K562 (cell line): Measurements from ENCODE around the gene PCED1B. TPM values are rescaled to one million over a fixed set of nuclear protein-coding genes. Genes with fewer than 3 reads are reported as not detected.

ENCODE experiments used
- ATAC-seq: fragments of 200-7000 bp; cut with Tn5 transposase; 3 replicates; pipeline ENCODE4 v1.9.1; 2020; ENCODE audit warnings: moderate library complexity
- BruUV-seq: library from RNA; stranded (reverse); fragments of 400-500 nt; replicated peaks from 2 replicates; lab custom pipeline; 2021; lab: Mats Ljungman, UMichigan
- CTCF ChIA-PET: fragments of 300-600 bp; formaldehyde crosslinking; extraction: SDS; loops from one replicate; lab custom pipeline; 2021; ENCODE audit warnings: low intra/inter-chr PET ratio; lab: Yijun Ruan, JAX
- POLR2A ChIA-PET: fragments of 300-600, 350-650 bp; sonication (Branson Sonifier 250); formaldehyde crosslinking; extraction: SDS; loops from one replicate; lab custom pipeline; 2021; ENCODE audit warnings: antibody characterized with exemption, inconsistent platforms; lab: Yijun Ruan, JAX
- DNase-seq, 4 experiments: peaks; one replicate each; pipeline versions ENCODE4 v3.0.0 to v3.0.0-alpha.2; 2011 to 2018; ENCODE audit warnings: low spot score in 3 of 4, mixed read lengths in 3 of 4; ENCODE audit errors: extremely low read depth in 1 of 4
- FAIRE-seq: peaks from 2 replicates; lab custom pipeline; 2011; peaks lifted over from hg19 to GRCh38; lab: Jason Lieb, UNC
- H2AFZ ChIP-seq: 2 replicates; pipeline ENCODE4 v1.6.0; 2011; ENCODE audit warnings: low read depth, low read length, control low read depth, inconsistent platforms
- H3K27ac ChIP-seq: fragments of 200-600 bp; 3 replicates; pipeline ENCODE4 v1.8.0; 2011; ENCODE audit warnings: low read depth, mild to moderate bottlenecking, control low read depth, inconsistent platforms, low read length, moderate library complexity, mixed read lengths; ENCODE audit errors: extremely low read depth
- H3K27me3 ChIP-seq, 2 experiments: fragments of 300-600 bp in 1 of 2; 2 replicates in 1 of 2; 3 replicates in 1 of 2; pipeline versions ENCODE4 v1.6.0 to v1.8.0; 2011; ENCODE audit warnings: inconsistent platforms in 2 of 2, low read length in 2 of 2, mild to moderate bottlenecking in 1 of 2, mixed read lengths in 1 of 2, moderate library complexity in 1 of 2; ENCODE audit not compliant: control insufficient read depth in 2 of 2, insufficient read depth in 2 of 2
- H3K36me3 ChIP-seq: fragments of 300-600 bp; 3 replicates; pipeline ENCODE4 v1.8.0; 2011; ENCODE audit warnings: mild to moderate bottlenecking, low read length, inconsistent platforms; ENCODE audit not compliant: control insufficient read depth, insufficient read depth
- H3K4me1 ChIP-seq, 2 experiments: fragments of 200-600 bp in 1 of 2; replicated peaks in 1 of 2; 2 replicates in 1 of 2; 3 replicates in 1 of 2; pipeline versions ENCODE4 v1.5.1 to v1.8.0; 2011; ENCODE audit warnings: inconsistent platforms in 2 of 2, low read length in 2 of 2, mild to moderate bottlenecking in 1 of 2, mixed read lengths in 1 of 2, moderate library complexity in 1 of 2; ENCODE audit not compliant: control insufficient read depth in 2 of 2, insufficient read depth in 2 of 2
- H3K4me2 ChIP-seq: 2 replicates; pipeline ENCODE4 v1.6.1; 2011; ENCODE audit warnings: low read length, control low read depth, inconsistent platforms, mixed read lengths; ENCODE audit not compliant: insufficient read depth
- H3K4me3 ChIP-seq: fragments of 200-600 bp; sonication (generic), shearing (Covaris generic); 2 replicates; pipeline ENCODE4 v1.5.1; 2016; ENCODE audit warnings: control low read depth, inconsistent platforms
- H3K79me2 ChIP-seq: fragments of 200-600 bp; 3 replicates; pipeline ENCODE4 v1.8.0; 2011; ENCODE audit warnings: low read length, inconsistent platforms; ENCODE audit not compliant: control insufficient read depth, insufficient read depth
- H3K9ac ChIP-seq, 2 experiments: 2 replicates each; pipeline versions ENCODE4 v1.6.0 to v1.6.1; 2011; ENCODE audit warnings: low read depth in 2 of 2, low read length in 2 of 2, control low read depth in 1 of 2, inconsistent platforms in 1 of 2, mild to moderate bottlenecking in 1 of 2, mixed read lengths in 1 of 2; ENCODE audit not compliant: insufficient read depth in 1 of 2
- H3K9me1 ChIP-seq: one replicate; pipeline ENCODE4 v1.6.0; 2011; ENCODE audit warnings: inconsistent platforms, mild to moderate bottlenecking, low read length, moderate library complexity; ENCODE audit not compliant: control insufficient read depth, insufficient read depth
- H3K9me3 ChIP-seq: replicated peaks from 2 replicates; pipeline ENCODE4 v1.5.1; 2011; ENCODE audit warnings: low read depth, low read length, inconsistent platforms; ENCODE audit not compliant: control insufficient read depth, insufficient read depth
- H4K20me1 ChIP-seq: replicated peaks from 2 replicates; pipeline ENCODE4 v1.6.1; 2011; ENCODE audit warnings: low read length, inconsistent platforms, mixed read lengths; ENCODE audit not compliant: control insufficient read depth, insufficient read depth
- ATF3 ChIP-seq, 2 experiments: fragments of 450-650 bp in 1 of 2; sonication (generic) in 1 of 2; formaldehyde crosslinking in 1 of 2; IDR thresholded peaks in 1 of 2; conservative IDR thresholded peaks in 1 of 2; 2 replicates each; pipeline versions ENCODE4 v1.6.1 to v1.8.1; 2016 to 2023; ENCODE audit warnings: mild to moderate bottlenecking in 2 of 2, moderate library complexity in 2 of 2, inconsistent platforms in 1 of 2, missing genetic modification reagents in 1 of 2
- CEBPG ChIP-seq, 3 experiments: fragments of 200-800 bp in 1 of 3; sonication (Bioruptor generic) in 1 of 3; sonication (generic) in 1 of 3; formaldehyde crosslinking in 1 of 3; IDR thresholded peaks in 2 of 3; conservative IDR thresholded peaks in 1 of 3; 2 replicates each; pipeline versions ENCODE4 v1.6.1 to v1.8.0; 2016 to 2022; ENCODE audit warnings: missing compliant biosample characterization in 2 of 3, missing genetic modification characterization in 2 of 3, mild to moderate bottlenecking in 1 of 3, missing genetic modification reagents in 1 of 3
- FOXK2 ChIP-seq, 2 experiments: fragments of 450-650 bp; IDR thresholded peaks in 1 of 2; conservative IDR thresholded peaks in 1 of 2; 2 replicates each; pipeline ENCODE4 v1.6.1; 2016; ENCODE audit warnings: low read depth in 2 of 2, mild to moderate bottlenecking in 1 of 2
- GTF2A2 ChIP-seq: IDR thresholded peaks from 2 replicates; pipeline ENCODE4 v1.6.1; 2016; ENCODE audit warnings: mild to moderate bottlenecking, missing genetic modification characterization, missing compliant biosample characterization
- KAT8 ChIP-seq: fragments of 450-650 bp; IDR thresholded peaks from 2 replicates; pipeline ENCODE4 v1.6.1; 2016; ENCODE audit warnings: low read depth, mild to moderate bottlenecking
- MEF2A ChIP-seq: IDR thresholded peaks from 2 replicates; pipeline ENCODE4 v1.6.1; 2011; ENCODE audit warnings: low read depth, mild to moderate bottlenecking, low read length, moderate library complexity; ENCODE audit not compliant: control insufficient read depth
- PKNOX1 ChIP-seq: fragments of 450-650 bp; IDR thresholded peaks from 2 replicates; pipeline ENCODE4 v1.6.1; 2016
- POLR2AphosphoS5 ChIP-seq: IDR thresholded peaks from 2 replicates; pipeline ENCODE4 v1.6.1; 2011; ENCODE audit warnings: mild to moderate bottlenecking, low read depth, low read length, moderate library complexity; ENCODE audit not compliant: control insufficient read depth, insufficient read depth
- PRMT5 ChIP-seq: sonication (generic); formaldehyde crosslinking; IDR thresholded peaks from 2 replicates; pipeline ENCODE4 v1.5.0; 2020; ENCODE audit warnings: missing genetic modification reagents
- SAFB ChIP-seq: fragments of 200-400 bp; formaldehyde crosslinking; IDR thresholded peaks from 2 replicates; pipeline ENCODE4 v1.6.1; 2017; ENCODE audit warnings: low read depth, low read length, borderline replicate concordance
- WHSC1 ChIP-seq: IDR thresholded peaks from one replicate; pipeline ENCODE4 v1.6.1; 2012; ENCODE audit warnings: low read length, control low read depth, inconsistent platforms
- ZNF551 ChIP-seq: fragments of 250-450 bp; sonication (Bioruptor Pico); IDR thresholded peaks from 2 replicates; pipeline ENCODE4 v1.5.0; 2021; ENCODE audit warnings: mild to moderate bottlenecking, moderate library complexity
- ZNF740 ChIP-seq, 3 experiments: fragments of 200-800 bp in 1 of 3; sonication (Bioruptor generic) in 1 of 3; sonication (generic) in 1 of 3; formaldehyde crosslinking in 1 of 3; IDR thresholded peaks; 2 replicates each; pipeline versions ENCODE4 v1.6.1 to v1.8.0; 2016 to 2022; ENCODE audit warnings: mild to moderate bottlenecking in 2 of 3, missing compliant biosample characterization in 2 of 3, missing genetic modification characterization in 2 of 3, missing genetic modification reagents in 1 of 3
- WGBS: fragments of 100-300 bp; shearing (Covaris generic); methylation state at CpG from one replicate; pipeline ENCODE4 v1.1.6; 2016; ENCODE audit warnings: low coverage, mixed read lengths; ENCODE audit not compliant: insufficient coverage; ENCODE audit errors: missing lambda C conversion rate; 5-methylcytosine and 5-hydroxymethylcytosine counted together
- in situ Hi-C: fragments of 300-500 bp; cut with MboI; formaldehyde crosslinking; loops from 4 replicates; pipeline ENCODE4 v1.15.0; 2018; ENCODE audit warnings: inconsistent platforms, mixed read lengths
- intact Hi-C: fragments of 100-400 bp; cut with micrococcal nuclease; formaldehyde crosslinking; loops from 2 replicates; pipeline ENCODE4 v1.14.2; 2022
- polyA plus RNA-seq, 8 experiments: library from polyadenylated mRNA; depleted of rRNA in 4 of 8; stranded (reverse) in 5 of 8; unstranded in 3 of 8; fragments of >200 nt; fragmentation: Nextera tagmentation in 2 of 8; fragmentation: Illumina TruSeq in 1 of 8; extraction: Ambion mirVana in 2 of 8; extraction: Trizol in 1 of 8; gene quantifications; 2 replicates each; pipeline versions ENCODE4 v1.2.1 to v1.2.3, GENCODE V29; 2011 to 2014; ENCODE audit warnings: inconsistent platforms in 1 of 8, missing spikeins in 1 of 8
- total RNA-seq, 7 experiments: library from RNA; depleted of rRNA in 6 of 7; stranded (reverse); fragments of >200 nt in 6 of 7; fragmentation: Illumina TruSeq in 2 of 7; extraction: Trizol in 2 of 7; gene quantifications; 2 replicates each; pipeline versions ENCODE4 v1.2.1 to v1.2.3, GENCODE V29; 2011 to 2021; ENCODE audit warnings: low replicate concordance in 1 of 7

Gene PCED1B
- total and polyA plus RNA-seq, 9 of the 15 experiments (the other 6 are each of a cell fraction or from before 2014, with no cell fraction given), result 1.2 to 9.3 (median 2.5) TPM

GRCh38 chr12:47144769-47145168 lies 65.3 kb downstream of the PCED1B start (continued):
- TF ChIP-seq FOXK2 (conservative IDR thresholded peaks at IDR 0.05 in 1 of 2, IDR thresholded peaks at IDR 0.05 in 1 of 2; ENCODE audit: low read depth in 2 of 2) (no peak), ZNF740 (CRISPR knock-in tag; IDR thresholded peaks at IDR 0.05) (no peak), ZNF740 (tag; IDR thresholded peaks at IDR 0.05) (no peak), POLR2AphosphoS5 (no peak), WHSC1 (no peak), GTF2A2 (no peak), MEF2A (no peak), ATF3 (IDR thresholded peaks at IDR 0.05) (no peak), ATF3 (CRISPR knock-in tag; conservative IDR thresholded peaks at IDR 0.05) (no peak), KAT8 (no peak), ZNF551 (no peak)

- BruUV-seq, result no TSS peak
- ChIA-PET CTCF (no interaction called here), POLR2A (interaction anchor here (0.9 to 2.8 kb wide), 2 partner anchors 9 to 11 kb away, joined by 3 to 11 read pairs; no protein-coding TSS in a partner anchor)
- Histone ChIP-seq H3K27me3 (no peaks in the 10 kb centered on the region), H3K27ac (no peak overlapping the region), H3K9me1 (no peaks in the 10 kb centered on the region), H2AFZ (no peak overlapping the region), H3K36me3 (no peaks in the 10 kb centered on the region), H3K4me3 (no peak overlapping the region), H3K4me1 (no peaks in the 10 kb centered on the region; a peak in 1 of 5 replicates), H3K9me3 (no peaks in the 10 kb centered on the region), H3K9ac (no peak overlapping the region), H3K4me2 (no peak overlapping the region), H3K79me2 (no peaks in the 10 kb centered on the region), H4K20me1 (no peaks in the 10 kb centered on the region)
- WGBS, result 7% methylated on average over 4 of the region's 4 CpGs
- TF ChIP-seq PRMT5 (CRISPR knock-in tag) (no peak), PKNOX1 (no peak), CEBPG (CRISPR knock-in tag; IDR thresholded peaks at IDR 0.05) (no peak), CEBPG (tag; conservative IDR thresholded peaks at IDR 0.05 in 1 of 2, IDR thresholded peaks at IDR 0.05 in 1 of 2) (peak in 1 of 2 experiments; percentile 34; a peak in 2 of 4 replicates), SAFB (no peak)
- DNase-seq (no peak), ATAC-seq (no peak), FAIRE-seq (no peak)
- in situ Hi-C loops (no loop called here), intact Hi-C loops (no loop called here)
These were observed 65.8 kb downstream of the PCED1B start for GRCh38 chr12:47145188-47145587.
